Sigmoid colon (tissue), 7 donors: ENCODE results near the gene ZNF212. TPM values are rescaled to one million over a fixed set of nuclear protein-coding genes. Genes with fewer than 3 reads are reported as not detected.

Source experiments
- DNase-seq: peaks from one replicate; pipeline ENCODE4 v3.0.0-alpha.2; 2019
- H3K27ac ChIP-seq, 4 donors: fragments of 200-600 bp; sonication (generic); one replicate each; pipeline ENCODE4 v1.5.1; 2016 to 2019; ENCODE audit warnings: mild to moderate bottlenecking in 1 of 4
- H3K27me3 ChIP-seq, 3 donors: fragments of 200-600 bp; sonication (generic); one replicate each; pipeline ENCODE4 v1.5.1; 2019; ENCODE audit warnings: mild to moderate bottlenecking in 1 of 3
- H3K36me3 ChIP-seq, 4 donors: fragments of 200-600 bp; sonication (generic); one replicate each; pipeline ENCODE4 v1.5.1; 2016 to 2019
- H3K4me1 ChIP-seq, 4 donors: fragments of 200-600 bp; sonication (generic); one replicate each; pipeline ENCODE4 v1.5.1; 2017 to 2019
- H3K4me3 ChIP-seq, 4 donors: fragments of 200-600 bp; sonication (generic); one replicate each; pipeline ENCODE4 v1.5.1; 2017 to 2019; ENCODE audit warnings: mild to moderate bottlenecking in 2 of 4, moderate library complexity in 1 of 4
- H3K9me3 ChIP-seq, 4 donors: fragments of 200-600 bp in 3 of 4; sonication (generic) in 3 of 4; one replicate each; pipeline versions ENCODE4 v1.5.1 to v1.6.1; 2013 to 2019
- CTCF ChIP-seq, 4 experiments: fragments of 450-650 bp in 3 of 4; fragments of 200-600 bp in 1 of 4; IDR thresholded peaks; one replicate each; pipeline ENCODE4 v1.5.1; 2016 to 2019; ENCODE audit warnings: antibody characterized with exemption in 4 of 4, mild to moderate bottlenecking in 3 of 4, moderate library complexity in 2 of 4
- EP300 ChIP-seq, 4 donors: sonication (generic); formaldehyde crosslinking; IDR thresholded peaks; one replicate each; pipeline ENCODE4 v1.6.1; 2017; ENCODE audit warnings: antibody characterized with exemption in 4 of 4
- POLR2A ChIP-seq, 2 donors: fragments of 450-650 bp; IDR thresholded peaks; one replicate each; pipeline ENCODE4 v1.6.1; 2016; ENCODE audit warnings: antibody characterized with exemption in 2 of 2, mild to moderate bottlenecking in 2 of 2, moderate library complexity in 2 of 2
- POLR2AphosphoS5 ChIP-seq, 4 donors: sonication (generic); formaldehyde crosslinking; IDR thresholded peaks; one replicate each; pipeline ENCODE4 v1.6.1; 2017; ENCODE audit warnings: antibody characterized with exemption in 4 of 4
- WGBS, 2 donors: extraction: QIAGEN DNeasy Blood & Tissue Kit; methylation state at CpG; one replicate each; pipeline ENCODE4 v1.1.7; 2013; 5-methylcytosine and 5-hydroxymethylcytosine counted together
- intact Hi-C: fragments of 100-400 bp; cut with DNase I; formaldehyde crosslinking; loops from one replicate; pipeline ENCODE4 v1.15.1; 2023
- polyA plus RNA-seq, 3 donors: library from polyadenylated mRNA; stranded (reverse); fragments of 200-250 nt; gene quantifications; one replicate each; pipeline ENCODE4 v1.2.3, GENCODE V29; 2013
- total RNA-seq, 4 donors: library from RNA; depleted of rRNA; stranded (reverse); fragments of >200 nt; gene quantifications; one replicate each; pipeline ENCODE4 v1.1.0, GENCODE V29; 2016
- donor health status: healthy with polysubstance abuse.
- donor health status: Bipolar disorder and iron deficiency.
- donor health status: healthy.

Gene ZNF212
- total and polyA plus RNA-seq, 7 donors, result 4.1 to 13.6 (median 5.8) TPM

GRCh38 chr7:149195180-149196150 is 44.0 kb upstream of the ZNF212 start, which contains the start of gene ZNF282:
Gene ZNF282, plus strand, starts transcription at chr7:149195546. Its CDS starts 44 bp downstream, at chr7:149195590.
- Histone ChIP-seq H3K27me3 (no peaks in the 10 kb centered on the region), H3K4me1 (peaks cover 0 to 31% (median 25%) of the 10 kb centered on the region in 4 donors), H3K4me3 (peak within 1 kb of the TSS; percentile 71 to 89 (median 81)), H3K36me3 (peaks cover 13 to 24% (median 20%) of the 10 kb centered on the region in 4 donors), H3K27ac (peak within 1 kb of the TSS; percentile 92 to 95 (median 94)), H3K9me3 (no peaks in the 10 kb centered on the region)
- intact Hi-C loops, result loop anchor here (5.0 to 10.0 kb wide), 6 partner anchors 42 to 519 kb away; partner anchors contain the start of genes ZNF212, ZNF398, ZNF425 and ZNF746
- WGBS, 2 donors, result 0% methylated on average over 97 of the region's 97 CpGs
- peak; percentile 57 to 82 (median 78) for TF ChIP-seq POLR2AphosphoS5 (IDR thresholded peaks at IDR 0.05)
- peak in 1 of 2 donors; percentile 18 for TF ChIP-seq POLR2A (IDR thresholded peaks at IDR 0.05)
- TF ChIP-seq EP300 (IDR thresholded peaks at IDR 0.05), result no peak
- peak in 3 of 4 experiments; percentile 32 to 62 (median 41) for TF ChIP-seq CTCF (IDR thresholded peaks at IDR 0.05)
- DNase-seq, result peak; percentile 94

GRCh38 chr7:149196151-149196704 is 43.2 kb upstream of the ZNF212 start:
- no peaks in the 10 kb centered on the region for H3K9me3 ChIP-seq
- 1 to 4% methylated on average over 17 of the region's 17 CpGs for WGBS, 2 donors
- peak; percentile 53 for DNase-seq
- peaks cover 20 to 32% (median 27%) of the 10 kb centered on the region in 4 donors for H3K36me3 ChIP-seq
- no peak for TF ChIP-seq CTCF (IDR thresholded peaks at IDR 0.05)
- TF ChIP-seq POLR2A (IDR thresholded peaks at IDR 0.05), result no peak
- no peak for TF ChIP-seq EP300 (IDR thresholded peaks at IDR 0.05)
- intact Hi-C loops, result loop anchor here (5.0 to 10.0 kb wide), 6 partner anchors 41 to 519 kb away; partner anchors contain the start of genes ZNF212, ZNF398, ZNF425 and ZNF746
- H3K27ac ChIP-seq, result peak overlapping the region; percentile 92 to 95 (median 94)
- peaks cover 0 to 31% (median 25%) of the 10 kb centered on the region in 4 donors for H3K4me1 ChIP-seq
- no peaks in the 10 kb centered on the region for H3K27me3 ChIP-seq
- peak overlapping the region; percentile 55 to 89 (median 76) for H3K4me3 ChIP-seq

- DNase-seq, result peak; percentile 58
- Histone ChIP-seq H3K4me3 (peak overlapping the region; percentile 55 to 89 (median 76)), H3K27ac (peak overlapping the region; percentile 92 to 95 (median 94)), H3K9me3 (no peaks in the 10 kb centered on the region), H3K4me1 (peaks cover 0 to 31% (median 25%) of the 10 kb centered on the region in 4 donors), H3K36me3 (peaks cover 20 to 37% (median 33%) of the 10 kb centered on the region in 4 donors), H3K27me3 (no peaks in the 10 kb centered on the region)
- intact Hi-C loops, result loop anchor here (5.0 to 10.0 kb wide), 6 partner anchors 41 to 518 kb away; partner anchors contain the start of genes ZNF212, ZNF398, ZNF425 and ZNF746
- WGBS, 2 donors, result 4 to 26% methylated on average over 7 of the region's 7 CpGs
- TF ChIP-seq CTCF (IDR thresholded peaks at IDR 0.05) (no peak), POLR2A (IDR thresholded peaks at IDR 0.05) (no peak)
Observed at GRCh38 chr7:149196705-149197171, 42.7 kb upstream of the ZNF212 start.

- no peaks in the 10 kb centered on the region for H3K27me3 ChIP-seq
- H3K4me3 ChIP-seq, result no peak overlapping the region
- intact Hi-C loops, result loop anchor here (5.0 to 10.0 kb wide), 6 partner anchors 40 to 517 kb away; partner anchors contain the start of genes ZNF212, ZNF398, ZNF425 and ZNF746
- H3K4me1 ChIP-seq, result peaks cover 0 to 34% (median 27%) of the 10 kb centered on the region in 4 donors
- TF ChIP-seq EP300 (IDR thresholded peaks at IDR 0.05) (no peak), CTCF (IDR thresholded peaks at IDR 0.05) (no peak), POLR2A (IDR thresholded peaks at IDR 0.05) (no peak), POLR2AphosphoS5 (IDR thresholded peaks at IDR 0.05) (no peak)
- no peaks in the 10 kb centered on the region for H3K9me3 ChIP-seq
- 65 to 84% methylated on average over 4 of the region's 4 CpGs for WGBS, 2 donors
- DNase-seq, result peak; percentile 11
- H3K36me3 ChIP-seq, result peaks cover 24 to 46% (median 38%) of the 10 kb centered on the region in 4 donors
- H3K27ac ChIP-seq, result peak overlapping the region in 2 of 4 donors; percentile 93 to 95
Observed at GRCh38 chr7:149197675-149198074, 41.8 kb upstream of the ZNF212 start.
